ENCODE results near the gene NOS1.

Gene NOS1

DNA sequence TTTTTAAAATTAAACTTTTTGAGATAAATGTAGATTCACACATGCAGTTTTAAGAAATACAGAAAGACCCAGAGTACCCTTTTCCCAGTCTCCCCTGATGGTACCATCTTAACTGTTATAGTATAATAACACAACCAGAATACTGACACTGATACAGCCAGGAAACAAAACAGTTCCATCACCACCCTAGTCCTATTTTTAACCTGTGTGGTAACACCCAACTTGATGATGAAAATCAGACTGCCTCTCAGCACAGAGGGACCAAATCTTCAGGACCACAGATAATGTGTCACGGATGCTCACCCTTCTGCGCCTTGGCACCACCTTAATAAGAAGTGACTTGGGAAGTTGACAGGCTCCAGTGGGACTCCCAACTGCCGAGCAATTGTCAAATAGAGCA, 189.3 kb downstream of the NOS1 start:
- ChIA-PET CTCF (no interaction called here), POLR2A (no interaction called here)
- H3K27ac ChIP-seq (ENCODE audit: insufficient read depth in 1 of 2, low read depth in 1 of 2, low read length in 2 of 2, poor library complexity in 1 of 2, severe bottlenecking in 2 of 2), result no peak overlapping the region
- H3K9me3 ChIP-seq (ENCODE audit: control extremely low read depth in 1 of 5, control insufficient read depth in 4 of 5, insufficient read depth in 2 of 5, low read depth in 1 of 5, low read length in 4 of 5), result no peaks in the 10 kb centered on the region
- no peaks in the 10 kb centered on the region for H3K4me1 ChIP-seq (ENCODE audit: control extremely low read depth in 1 of 4, control insufficient read depth in 4 of 4, insufficient read depth in 4 of 4, low read length in 3 of 4)
- peaks cover 27 to 79% (median 42%) of the 10 kb centered on the region in 4 experiments for H3K36me3 ChIP-seq (ENCODE audit: control insufficient read depth in 4 of 4, insufficient read depth in 4 of 4, low read length in 3 of 4)
- H3K27me3 ChIP-seq (replicated peaks in 2 of 5; ENCODE audit: control insufficient read depth in 4 of 5, insufficient read depth in 5 of 5, low read length in 4 of 5), result no peaks in the 10 kb centered on the region
- 100% methylated on average over 3 of the region's 3 CpGs for WGBS (ENCODE audit: insufficient coverage)
- no peak for DNase-seq
- H3K4me3 ChIP-seq (ENCODE audit: control insufficient read depth in 1 of 7, extremely low read depth in 1 of 7, insufficient read depth in 4 of 7, low read depth in 2 of 7, low read length in 6 of 7), result no peak overlapping the region

DNA sequence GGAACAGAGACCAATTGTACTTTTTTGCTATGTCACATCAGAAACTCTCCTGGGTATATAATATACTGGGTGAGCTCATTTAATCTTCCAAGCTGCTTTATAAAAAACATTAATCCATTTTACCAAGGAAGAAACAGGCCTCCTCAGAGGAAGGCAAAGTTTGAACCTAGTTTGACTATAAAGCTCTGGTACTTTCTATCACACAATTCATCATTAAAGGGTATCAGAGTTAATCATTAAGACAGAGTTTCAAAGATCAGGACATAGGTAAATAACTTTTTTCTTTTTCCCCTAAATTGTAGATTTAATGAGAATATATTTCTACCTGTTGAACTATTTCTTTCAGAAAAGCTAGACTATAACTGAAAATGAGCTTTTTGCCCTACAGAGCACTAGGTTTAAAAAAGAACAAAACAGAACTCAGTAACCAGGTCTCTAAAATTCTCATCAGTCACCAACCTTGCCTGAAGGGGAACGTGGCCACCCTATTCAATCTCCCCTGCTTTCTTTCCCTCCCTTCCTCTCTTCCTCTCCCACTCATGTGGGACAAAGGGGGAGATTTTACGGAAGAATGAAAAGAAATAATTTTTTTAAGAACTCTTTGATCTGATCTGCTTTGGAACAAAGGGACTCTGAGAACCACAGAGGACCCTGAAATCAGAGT, 189.8 kb downstream of the NOS1 start:
- peaks cover 27 to 79% (median 44%) of the 10 kb centered on the region in 4 experiments for H3K36me3 ChIP-seq (ENCODE audit: control insufficient read depth in 4 of 4, insufficient read depth in 4 of 4, low read length in 3 of 4)
- H3K27ac ChIP-seq (ENCODE audit: insufficient read depth in 1 of 2, low read depth in 1 of 2, low read length in 2 of 2, poor library complexity in 1 of 2, severe bottlenecking in 2 of 2), result no peak overlapping the region
- H3K27me3 ChIP-seq (replicated peaks in 2 of 5; ENCODE audit: control insufficient read depth in 4 of 5, insufficient read depth in 5 of 5, low read length in 4 of 5), result no peaks in the 10 kb centered on the region
- no CpG with 5 or more reads among the region's 2 CpGs for WGBS (ENCODE audit: insufficient coverage)
- no peaks in the 10 kb centered on the region for H3K4me1 ChIP-seq (ENCODE audit: control extremely low read depth in 1 of 4, control insufficient read depth in 4 of 4, insufficient read depth in 4 of 4, low read length in 3 of 4)
- ChIA-PET POLR2A (no interaction called here), CTCF (no interaction called here)
- no peak overlapping the region for H3K4me3 ChIP-seq (ENCODE audit: control insufficient read depth in 1 of 7, extremely low read depth in 1 of 7, insufficient read depth in 4 of 7, low read depth in 2 of 7, low read length in 6 of 7)
- no peak for DNase-seq
- no peaks in the 10 kb centered on the region for H3K9me3 ChIP-seq (ENCODE audit: control extremely low read depth in 1 of 5, control insufficient read depth in 4 of 5, insufficient read depth in 2 of 5, low read depth in 1 of 5, low read length in 4 of 5)

DNA sequence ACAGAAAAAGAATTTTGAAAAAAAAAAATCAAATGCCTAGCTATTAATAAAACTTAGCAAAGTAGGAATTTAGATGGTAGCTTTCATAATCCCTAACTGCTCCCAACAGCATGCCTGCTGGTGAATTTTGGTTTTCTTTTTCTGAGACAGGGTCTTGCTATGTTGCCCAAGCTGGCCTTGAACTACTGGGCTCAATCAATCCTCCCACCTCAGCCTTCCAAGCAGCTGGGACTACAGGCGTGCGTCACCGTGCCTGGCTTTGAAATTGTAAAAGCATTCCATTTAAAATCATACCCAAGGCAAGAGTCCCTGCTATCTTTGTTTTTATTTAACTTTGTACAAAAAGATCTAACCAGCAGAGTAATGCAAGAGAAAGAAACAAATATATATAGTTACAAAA, 191.9 kb downstream of the NOS1 start:
- ChIA-PET POLR2A (no interaction called here), CTCF (interaction anchor here (1.3 kb wide), 1 partner anchor 143 kb away, joined by 3 read pairs; no protein-coding TSS in a partner anchor)
- DNase-seq, result no peak
- Histone ChIP-seq H3K9me3 (ENCODE audit: control extremely low read depth in 1 of 5, control insufficient read depth in 4 of 5, insufficient read depth in 2 of 5, low read depth in 1 of 5, low read length in 4 of 5) (no peaks in the 10 kb centered on the region), H3K27ac (ENCODE audit: insufficient read depth in 1 of 2, low read depth in 1 of 2, low read length in 2 of 2, poor library complexity in 1 of 2, severe bottlenecking in 2 of 2) (no peak overlapping the region), H3K4me1 (ENCODE audit: control extremely low read depth in 1 of 4, control insufficient read depth in 4 of 4, insufficient read depth in 4 of 4, low read length in 3 of 4) (peaks cover 0 to 9% (median 0%) of the 10 kb centered on the region in 4 experiments), H3K27me3 (replicated peaks in 2 of 5; ENCODE audit: control insufficient read depth in 4 of 5, insufficient read depth in 5 of 5, low read length in 4 of 5) (no peaks in the 10 kb centered on the region), H3K4me3 (ENCODE audit: control insufficient read depth in 1 of 7, extremely low read depth in 1 of 7, insufficient read depth in 4 of 7, low read depth in 2 of 7, low read length in 6 of 7) (no peak overlapping the region), H3K36me3 (ENCODE audit: control insufficient read depth in 4 of 4, insufficient read depth in 4 of 4, low read length in 3 of 4) (peaks cover 28 to 76% (median 44%) of the 10 kb centered on the region in 4 experiments)
- no CpG with 5 or more reads among the region's 3 CpGs for WGBS (ENCODE audit: insufficient coverage)

DNA sequence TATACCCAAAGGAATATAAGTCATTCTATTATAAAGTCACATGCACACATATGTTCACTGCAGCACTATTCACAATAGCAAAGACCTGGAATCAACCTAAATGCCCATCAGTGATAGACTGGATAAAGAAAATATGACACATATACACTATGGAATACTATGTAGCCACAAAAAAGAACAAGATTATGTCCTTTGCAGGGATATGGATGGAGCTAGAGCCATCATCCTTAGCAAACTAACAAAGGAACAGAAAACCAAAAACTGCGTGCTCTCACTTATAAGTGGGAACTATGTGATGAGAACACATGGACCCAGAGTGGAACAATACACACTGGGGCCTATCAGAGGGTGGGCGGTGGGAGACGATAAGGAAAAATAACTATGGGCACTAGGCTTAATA, 192.4 kb downstream of the NOS1 start:
- Histone ChIP-seq H3K36me3 (ENCODE audit: control insufficient read depth in 4 of 4, insufficient read depth in 4 of 4, low read length in 3 of 4) (peaks cover 23 to 76% (median 38%) of the 10 kb centered on the region in 4 experiments), H3K4me1 (ENCODE audit: control extremely low read depth in 1 of 4, control insufficient read depth in 4 of 4, insufficient read depth in 4 of 4, low read length in 3 of 4) (peaks cover 0 to 11% (median 0%) of the 10 kb centered on the region in 4 experiments), H3K27ac (ENCODE audit: insufficient read depth in 1 of 2, low read depth in 1 of 2, low read length in 2 of 2, poor library complexity in 1 of 2, severe bottlenecking in 2 of 2) (no peak overlapping the region), H3K4me3 (ENCODE audit: control insufficient read depth in 1 of 7, extremely low read depth in 1 of 7, insufficient read depth in 4 of 7, low read depth in 2 of 7, low read length in 6 of 7) (no peak overlapping the region), H3K27me3 (replicated peaks in 2 of 5; ENCODE audit: control insufficient read depth in 4 of 5, insufficient read depth in 5 of 5, low read length in 4 of 5) (no peaks in the 10 kb centered on the region), H3K9me3 (ENCODE audit: control extremely low read depth in 1 of 5, control insufficient read depth in 4 of 5, insufficient read depth in 2 of 5, low read depth in 1 of 5, low read length in 4 of 5) (no peaks in the 10 kb centered on the region)
- WGBS (ENCODE audit: insufficient coverage), result 100% methylated on average over 1 of the region's 3 CpGs
- ChIA-PET POLR2A (no interaction called here), CTCF (interaction anchor here (1.3 kb wide), 1 partner anchor 142 kb away, joined by 3 read pairs; no protein-coding TSS in a partner anchor)
- no peak for DNase-seq

DNA sequence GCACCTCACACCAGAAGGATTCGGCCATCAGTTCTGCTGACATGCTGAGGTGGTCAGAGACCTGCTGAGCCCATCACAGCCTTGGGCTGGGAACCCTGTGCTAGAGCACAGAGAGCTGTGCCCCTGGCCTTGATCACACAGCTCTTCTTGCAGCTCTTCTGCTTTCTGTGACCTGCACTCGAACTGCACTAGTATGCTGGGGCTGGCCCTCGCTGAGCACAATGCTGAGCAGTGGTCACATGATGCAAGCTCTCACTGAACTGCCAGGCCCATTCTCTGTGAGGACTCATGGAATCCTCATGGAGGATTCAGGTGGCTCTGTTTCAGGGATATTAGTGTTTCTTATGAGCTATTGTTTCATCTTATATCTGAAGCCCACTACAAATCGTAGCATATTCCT, 193.7 kb downstream of the NOS1 start:
- ChIA-PET CTCF (interaction anchor here (0.9 to 1.6 kb wide), 2 partner anchors 10 to 13 kb away, joined by 5 to 8 read pairs; no protein-coding TSS in a partner anchor), POLR2A (no interaction called here)
- Histone ChIP-seq H3K27me3 (replicated peaks in 2 of 5; ENCODE audit: control insufficient read depth in 4 of 5, insufficient read depth in 5 of 5, low read length in 4 of 5) (no peaks in the 10 kb centered on the region), H3K4me3 (ENCODE audit: control insufficient read depth in 1 of 7, extremely low read depth in 1 of 7, insufficient read depth in 4 of 7, low read depth in 2 of 7, low read length in 6 of 7) (no peak overlapping the region), H3K36me3 (ENCODE audit: control insufficient read depth in 4 of 4, insufficient read depth in 4 of 4, low read length in 3 of 4) (peaks cover 22 to 72% (median 33%) of the 10 kb centered on the region in 4 experiments), H3K9me3 (ENCODE audit: control extremely low read depth in 1 of 5, control insufficient read depth in 4 of 5, insufficient read depth in 2 of 5, low read depth in 1 of 5, low read length in 4 of 5) (no peaks in the 10 kb centered on the region), H3K4me1 (ENCODE audit: control extremely low read depth in 1 of 4, control insufficient read depth in 4 of 4, insufficient read depth in 4 of 4, low read length in 3 of 4) (peaks cover 0 to 11% (median 0%) of the 10 kb centered on the region in 4 experiments), H3K27ac (ENCODE audit: insufficient read depth in 1 of 2, low read depth in 1 of 2, low read length in 2 of 2, poor library complexity in 1 of 2, severe bottlenecking in 2 of 2) (no peak overlapping the region)
- 96% methylated on average over 3 of the region's 4 CpGs for WGBS (ENCODE audit: insufficient coverage)
- no peak for DNase-seq

DNA sequence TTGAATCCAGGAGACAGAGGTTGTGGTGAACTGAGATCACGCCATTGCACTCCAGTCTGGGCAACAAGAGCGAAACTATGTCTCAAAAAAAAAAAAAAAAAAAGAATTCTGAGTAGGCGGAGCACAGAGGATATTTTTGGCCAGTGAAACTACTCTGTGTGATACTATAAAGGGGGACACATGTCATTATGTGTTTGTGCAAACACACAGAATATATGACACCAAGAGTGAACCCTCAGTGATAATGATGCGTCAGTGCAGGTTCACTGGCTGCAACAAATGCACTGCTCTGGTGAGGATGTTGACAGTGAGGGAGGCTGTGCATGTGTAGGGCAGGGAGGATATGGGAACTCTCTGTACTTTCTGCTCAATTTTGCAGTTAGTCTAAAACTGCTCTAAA, 195.3 kb downstream of the NOS1 start:
- 100% methylated on average over 1 of the region's 4 CpGs for WGBS (ENCODE audit: insufficient coverage)
- CTCF ChIA-PET, result no interaction called here
- peaks cover 20 to 77% (median 42%) of the 10 kb centered on the region in 4 experiments for H3K36me3 ChIP-seq (ENCODE audit: control insufficient read depth in 4 of 4, insufficient read depth in 4 of 4, low read length in 3 of 4)
- H3K27ac ChIP-seq (ENCODE audit: insufficient read depth in 1 of 2, low read depth in 1 of 2, low read length in 2 of 2, poor library complexity in 1 of 2, severe bottlenecking in 2 of 2), result no peak overlapping the region
- peaks cover 0 to 11% (median 0%) of the 10 kb centered on the region in 4 experiments for H3K4me1 ChIP-seq (ENCODE audit: control extremely low read depth in 1 of 4, control insufficient read depth in 4 of 4, insufficient read depth in 4 of 4, low read length in 3 of 4)
- no peak overlapping the region for H3K4me3 ChIP-seq (ENCODE audit: control insufficient read depth in 1 of 7, extremely low read depth in 1 of 7, insufficient read depth in 4 of 7, low read depth in 2 of 7, low read length in 6 of 7)
- POLR2A ChIA-PET, result no interaction called here
- no peak for DNase-seq
- no peaks in the 10 kb centered on the region for H3K27me3 ChIP-seq (replicated peaks in 2 of 5; ENCODE audit: control insufficient read depth in 4 of 5, insufficient read depth in 5 of 5, low read length in 4 of 5)
- H3K9me3 ChIP-seq (ENCODE audit: control extremely low read depth in 1 of 5, control insufficient read depth in 4 of 5, insufficient read depth in 2 of 5, low read depth in 1 of 5, low read length in 4 of 5), result no peaks in the 10 kb centered on the region

DNA sequence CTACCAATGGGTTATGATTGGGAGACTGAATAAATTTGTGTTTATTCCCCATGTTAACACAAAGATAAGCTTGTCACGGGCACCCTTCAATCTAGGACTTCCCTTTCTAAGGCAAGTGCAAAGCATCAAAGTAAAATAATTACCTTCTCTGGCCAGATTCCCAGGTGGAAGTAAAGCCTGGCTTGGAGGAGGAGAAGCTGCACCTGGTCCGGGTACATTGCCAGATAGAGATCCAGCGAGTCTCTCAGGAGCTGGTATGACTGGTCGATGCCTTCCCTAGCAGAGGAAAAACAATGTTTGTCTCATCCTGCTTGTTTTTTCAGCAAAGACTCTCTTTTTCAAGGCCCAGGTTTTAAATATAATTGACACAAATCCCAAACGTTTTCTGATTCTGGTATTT, 196.1 kb downstream of the NOS1 start:
- peaks cover 0 to 11% (median 0%) of the 10 kb centered on the region in 4 experiments for H3K4me1 ChIP-seq (ENCODE audit: control extremely low read depth in 1 of 4, control insufficient read depth in 4 of 4, insufficient read depth in 4 of 4, low read length in 3 of 4)
- WGBS (ENCODE audit: insufficient coverage), result 93% methylated on average over 4 of the region's 5 CpGs
- H3K27me3 ChIP-seq (replicated peaks in 2 of 5; ENCODE audit: control insufficient read depth in 4 of 5, insufficient read depth in 5 of 5, low read length in 4 of 5), result no peaks in the 10 kb centered on the region
- ChIA-PET CTCF (interaction anchor here (1.0 to 1.5 kb wide), 3 partner anchors 10 to 139 kb away, joined by 4 to 6 read pairs (median 4); no protein-coding TSS in a partner anchor), POLR2A (no interaction called here)
- no peaks in the 10 kb centered on the region for H3K9me3 ChIP-seq (ENCODE audit: control extremely low read depth in 1 of 5, control insufficient read depth in 4 of 5, insufficient read depth in 2 of 5, low read depth in 1 of 5, low read length in 4 of 5)
- no peak overlapping the region for H3K4me3 ChIP-seq (ENCODE audit: control insufficient read depth in 1 of 7, extremely low read depth in 1 of 7, insufficient read depth in 4 of 7, low read depth in 2 of 7, low read length in 6 of 7)
- peaks cover 21 to 77% (median 46%) of the 10 kb centered on the region in 4 experiments for H3K36me3 ChIP-seq (ENCODE audit: control insufficient read depth in 4 of 4, insufficient read depth in 4 of 4, low read length in 3 of 4)
- DNase-seq, result no peak
- H3K27ac ChIP-seq (ENCODE audit: insufficient read depth in 1 of 2, low read depth in 1 of 2, low read length in 2 of 2, poor library complexity in 1 of 2, severe bottlenecking in 2 of 2), result no peak overlapping the region

All from common myeloid progenitor, CD34-positive (primary cell).